SK-N-SH (cell line): Measurements from ENCODE around the gene SUCLG2. TPM values are rescaled to one million over a fixed set of nuclear protein-coding genes. Genes with fewer than 3 reads are reported as not detected.

ENCODE experiments used
- CTCF ChIA-PET: fragments of 300-600, 350-600 bp; formaldehyde crosslinking; extraction: SDS; loops from one replicate; lab custom pipeline; 2021; lab: Yijun Ruan, JAX
- POLR2A ChIA-PET: fragments of 350-600 bp; sonication (Branson Sonifier 250); formaldehyde crosslinking; extraction: SDS; loops from one replicate; lab custom pipeline; 2020; ENCODE audit warnings: antibody characterized with exemption, inconsistent platforms; lab: Yijun Ruan, JAX
- DNase-seq: peaks from one replicate; pipeline ENCODE4 v3.0.0; 2012
- H2AFZ ChIP-seq: fragments of 200-600 bp; sonication (generic); 2 replicates; pipeline ENCODE4 v1.8.1; 2016; ENCODE audit warnings: antibody characterized with exemption, mild to moderate bottlenecking, low read depth
- H3F3A ChIP-seq: fragments of 200-600 bp; sonication (generic); replicated peaks from 2 replicates; pipeline ENCODE3; 2016; ENCODE audit warnings: antibody characterized with exemption, mild to moderate bottlenecking; ENCODE audit not compliant: insufficient read depth
- H3K27ac ChIP-seq, 2 experiments: fragments of 200-500 bp in 1 of 2; fragments of 200-600 bp in 1 of 2; sonication (Bioruptor generic) in 1 of 2; sonication (generic), shearing (Covaris generic) in 1 of 2; 2 replicates each; pipeline versions ENCODE4 v1.5.1 to v1.6.1; 2014 to 2016; ENCODE audit warnings: low read depth in 2 of 2, inconsistent platforms in 1 of 2, low read length in 1 of 2, mild to moderate bottlenecking in 1 of 2, mixed read lengths in 1 of 2
- H3K27me3 ChIP-seq: fragments of 200-600 bp; sonication (generic), shearing (Covaris generic); 2 replicates; pipeline ENCODE4 v1.6.1; 2016; ENCODE audit warnings: mixed run types; ENCODE audit not compliant: insufficient read depth
- H3K36me3 ChIP-seq, 2 experiments: fragments of 200-500 bp in 1 of 2; fragments of 200-600 bp in 1 of 2; sonication (Bioruptor generic) in 1 of 2; sonication (generic) in 1 of 2; replicated peaks in 1 of 2; 2 replicates each; pipeline versions ENCODE3 to v1.5.1; 2014 to 2016; ENCODE audit warnings: low read length in 1 of 2, mild to moderate bottlenecking in 1 of 2; ENCODE audit not compliant: insufficient read depth in 2 of 2, control insufficient read depth in 1 of 2
- H3K4me1 ChIP-seq, 2 experiments: fragments of 200-500 bp in 1 of 2; fragments of 200-600 bp in 1 of 2; sonication (Bioruptor generic) in 1 of 2; sonication (generic), shearing (Covaris generic) in 1 of 2; 2 replicates each; pipeline versions ENCODE4 v1.5.1 to v1.6.1; 2014 to 2016; ENCODE audit warnings: low read depth in 1 of 2, low read length in 1 of 2, mixed run types in 1 of 2; ENCODE audit not compliant: insufficient read depth in 2 of 2, control insufficient read depth in 1 of 2
- H3K4me2 ChIP-seq: fragments of 200-600 bp; sonication (generic), shearing (Covaris generic); 2 replicates; pipeline ENCODE4 v1.6.1; 2017; ENCODE audit warnings: mixed run types
- H3K4me3 ChIP-seq, 2 experiments: fragments of 200-500 bp in 1 of 2; fragments of 200-600 bp in 1 of 2; sonication (Bioruptor generic) in 1 of 2; sonication (generic), shearing (Covaris generic) in 1 of 2; 2 replicates each; pipeline versions ENCODE4 v1.5.1 to v1.8.1; 2014 to 2016; ENCODE audit warnings: low read depth in 2 of 2, inconsistent platforms in 1 of 2, low read length in 1 of 2, mild to moderate bottlenecking in 1 of 2, mixed read lengths in 1 of 2, moderate library complexity in 1 of 2
- H3K79me2 ChIP-seq: fragments of 200-600 bp; sonication (generic); 2 replicates; pipeline ENCODE4 v1.8.1; 2017; ENCODE audit warnings: mild to moderate bottlenecking; ENCODE audit not compliant: insufficient read depth
- H3K9ac ChIP-seq: fragments of 200-600 bp; sonication (generic); 2 replicates; pipeline ENCODE4 v1.6.1; 2017; ENCODE audit warnings: mixed run types
- H3K9me2 ChIP-seq: fragments of 200-600 bp; sonication (generic); 2 replicates; pipeline ENCODE4 v1.6.1; 2017; ENCODE audit warnings: mixed run types
- H3K9me3 ChIP-seq: fragments of 200-600 bp; sonication (generic); 2 replicates; pipeline ENCODE4 v1.6.1; 2017; ENCODE audit warnings: mixed run types, mild to moderate bottlenecking, moderate library complexity
- H4K20me1 ChIP-seq: fragments of 200-600 bp; sonication (generic); 2 replicates; pipeline ENCODE4 v1.6.1; 2017; ENCODE audit warnings: mild to moderate bottlenecking, mixed run types; ENCODE audit not compliant: insufficient read depth
- ELF1 ChIP-seq: IDR thresholded peaks from 2 replicates; pipeline ENCODE4 v1.4.0; 2012
- EP300 ChIP-seq, 2 experiments: IDR thresholded peaks; 2 replicates each; pipeline versions ENCODE4 v1.4.0 to v1.6.1; 2012; ENCODE audit warnings: borderline replicate concordance in 1 of 2, low read depth in 1 of 2, low read length in 1 of 2
- EZH2phosphoT487 ChIP-seq: fragments of 200-600 bp; sonication (generic); IDR thresholded peaks from 2 replicates; pipeline ENCODE4 v1.6.1; 2017; ENCODE audit warnings: low read depth, mixed run types, mild to moderate bottlenecking, antibody characterized with exemption, moderate library complexity, borderline replicate concordance
- FOSL2 ChIP-seq: IDR thresholded peaks from 2 replicates; pipeline ENCODE4 v1.4.0; 2012; ENCODE audit warnings: low read depth, mild to moderate bottlenecking, moderate library complexity, borderline replicate concordance
- FOXJ3 ChIP-seq: sonication (generic); formaldehyde crosslinking; IDR thresholded peaks from 2 replicates; pipeline ENCODE4 v1.5.1; 2020; ENCODE audit warnings: mild to moderate bottlenecking, missing genetic modification reagents
- FOXM1 ChIP-seq: IDR thresholded peaks from 2 replicates; pipeline ENCODE4 v1.4.0; 2012; ENCODE audit warnings: low read depth, mild to moderate bottlenecking
- GABPA ChIP-seq: IDR thresholded peaks from 2 replicates; pipeline ENCODE4 v1.4.0; 2012; ENCODE audit warnings: low read depth, mild to moderate bottlenecking
- JUND ChIP-seq: IDR thresholded peaks from 2 replicates; pipeline ENCODE4 v1.4.0; 2012
- MEF2A ChIP-seq: IDR thresholded peaks from 2 replicates; pipeline ENCODE4 v1.4.0; 2012; ENCODE audit warnings: low read depth, borderline replicate concordance
- MXI1 ChIP-seq: IDR thresholded peaks from 2 replicates; pipeline ENCODE4 v1.6.1; 2012; ENCODE audit warnings: mild to moderate bottlenecking, low read depth, low read length, improper control_type of control experiment
- NFIC ChIP-seq: IDR thresholded peaks from 2 replicates; pipeline ENCODE4 v1.4.0; 2012; ENCODE audit warnings: borderline replicate concordance
- NRF1 ChIP-seq: IDR thresholded peaks from 2 replicates; pipeline ENCODE4 v1.6.1; 2012; ENCODE audit warnings: low read depth, mild to moderate bottlenecking, low read length
- POLR2AphosphoS5 ChIP-seq: IDR thresholded peaks from 2 replicates; pipeline ENCODE4 v1.6.1; 2012; ENCODE audit warnings: low read depth, low read length
- RAD21 ChIP-seq: IDR thresholded peaks from 2 replicates; pipeline ENCODE4 v1.6.1; 2012; ENCODE audit warnings: mild to moderate bottlenecking, low read length
- RCOR1 ChIP-seq: fragments of 150-350 bp; IDR thresholded peaks from 2 replicates; pipeline ENCODE4 v1.6.1; 2017; ENCODE audit warnings: antibody characterized with exemption, low read length
- RFX5 ChIP-seq: IDR thresholded peaks from 2 replicates; pipeline ENCODE4 v1.6.1; 2012; ENCODE audit warnings: mild to moderate bottlenecking, improper control_type of control experiment, low read length
- RXRA ChIP-seq: IDR thresholded peaks from 2 replicates; pipeline ENCODE4 v1.4.0; 2012; ENCODE audit warnings: low read depth, mild to moderate bottlenecking, borderline replicate concordance
- SIN3A ChIP-seq: IDR thresholded peaks from 2 replicates; pipeline ENCODE4 v1.6.1; 2012; ENCODE audit warnings: low read depth, mild to moderate bottlenecking, low read length, moderate library complexity, borderline replicate concordance
- SMC3 ChIP-seq: IDR thresholded peaks from 2 replicates; pipeline ENCODE4 v1.6.1; 2012; ENCODE audit warnings: low read depth, low read length, improper control_type of control experiment
- TAF1 ChIP-seq: IDR thresholded peaks from 2 replicates; pipeline ENCODE4 v1.6.1; 2012; ENCODE audit warnings: low read depth, mild to moderate bottlenecking, low read length, moderate library complexity, borderline replicate concordance
- TCF12 ChIP-seq: IDR thresholded peaks from 2 replicates; pipeline ENCODE4 v1.4.0; 2012
- TEAD4 ChIP-seq: IDR thresholded peaks from 2 replicates; pipeline ENCODE4 v1.4.0; 2012; ENCODE audit warnings: mild to moderate bottlenecking, borderline replicate concordance; ENCODE audit not compliant: insufficient read depth
- polyA plus RNA-seq, 3 experiments: library from polyadenylated mRNA; depleted of rRNA; stranded (reverse); fragments of >200 nt; gene quantifications; 2 replicates each; pipeline ENCODE4 v1.2.3, GENCODE V29; 2012
- TF ChIP-seq, protein P1 (sequence below): fragments of 200-600 bp; sonication (generic); IDR thresholded peaks from 2 replicates; pipeline ENCODE4 v1.6.1; 2017; ENCODE audit warnings: antibody characterized with exemption, mild to moderate bottlenecking, moderate library complexity
- TF ChIP-seq, protein P2 (sequence below): fragments of 150-350 bp; IDR thresholded peaks from 2 replicates; pipeline ENCODE4 v1.6.1; 2017; ENCODE audit warnings: antibody characterized with exemption, low read length, low read depth, borderline replicate concordance
- TF ChIP-seq, protein P3 (sequence below): IDR thresholded peaks from 2 replicates; pipeline ENCODE4 v1.4.0; 2012; ENCODE audit warnings: low read depth, borderline replicate concordance
- TF ChIP-seq, protein P4 (sequence below): IDR thresholded peaks from 2 replicates; pipeline ENCODE4 v1.4.0; 2012; ENCODE audit warnings: low read depth
- TF ChIP-seq, protein P5 (sequence below): IDR thresholded peaks from 2 replicates; pipeline ENCODE4; 2012
- TF ChIP-seq, protein P6 (sequence below): fragments of 150-350 bp; IDR thresholded peaks from 2 replicates; pipeline ENCODE4 v1.6.1; 2016; ENCODE audit warnings: mild to moderate bottlenecking, low read depth, low read length
- TF ChIP-seq, protein P7 (sequence below): IDR thresholded peaks from 2 replicates; pipeline ENCODE4 v1.4.0; 2012; ENCODE audit warnings: low read depth, borderline replicate concordance

The SUCLG2 gene
- polyA plus RNA-seq, 1 of the 3 experiments (the other 2 are of a cell fraction) = 20.2 TPM

DNA sequence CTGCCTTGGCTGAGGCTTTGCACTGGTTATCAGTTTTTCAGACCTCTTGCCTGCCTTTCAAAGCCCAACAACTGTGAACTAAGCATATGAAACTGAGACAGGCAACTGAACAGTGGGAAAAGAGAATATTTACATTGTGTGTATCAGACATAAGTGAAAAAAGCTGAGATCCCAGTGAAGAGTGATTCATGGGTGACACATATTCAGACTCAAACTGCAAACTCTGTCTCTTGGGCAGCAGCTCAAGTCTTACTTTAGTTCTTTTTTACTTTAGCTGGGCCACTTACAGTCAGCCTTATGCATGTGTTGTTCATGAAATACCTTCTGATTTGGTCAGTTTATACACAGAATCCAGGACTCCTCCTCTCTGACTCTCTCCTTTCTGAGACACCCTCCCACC lies 19.2 kb downstream of the SUCLG2 start:
- Histone ChIP-seq H3K4me1 (peaks cover 0 to 16% of the 10 kb centered on the region in 2 experiments), H4K20me1 (0 out of 2 replicates have a peak, but pooled peaks cover 5% of the 10 kb centered on the region), H3K79me2 (peaks cover 71% of the 10 kb centered on the region), H3K27ac (peak overlapping the region in 1 of 2 experiments; percentile 88; a peak in 2 of 4 replicates), H2AFZ (no peak overlapping the region), H3K9me2 (no peaks in the 10 kb centered on the region), H3K9me3 (no peaks in the 10 kb centered on the region), H3F3A (peaks cover 19% of the 10 kb centered on the region), H3K36me3 (peaks cover 0 to 6% of the 10 kb centered on the region in 2 experiments), H3K9ac (peak overlapping the region; percentile 47; the same call in 1 of the 2 replicates), H3K27me3 (no peaks in the 10 kb centered on the region), H3K4me3 (no peak overlapping the region), H3K4me2 (peak overlapping the region; percentile 68)
- ChIA-PET POLR2A (no interaction called here), CTCF (no interaction called here)
- no peak for DNase-seq
- TF ChIP-seq FOXJ3 (CRISPR knock-in tag) (no peak), NRF1 (no peak), FOSL2 (peak; percentile 73; the same call in 1 of the 2 replicates), JUND (peak; percentile 57), MEF2A (no peak), MXI1 (no peak), POLR2AphosphoS5 (no peak), GABPA (no peak), EP300 (IDR thresholded peaks at IDR 0.05; ENCODE audit: borderline replicate concordance in 1 of 2, low read depth in 1 of 2, low read length in 1 of 2) (no peak), TCF12 (peak; percentile 59), FOXM1 (no peak), EZH2phosphoT487 (no peak), RFX5 (no peak), TAF1 (no peak), ELF1 (no peak), TEAD4 (no peak), SMC3 (no peak), RXRA (no peak), RAD21 (no peak), NFIC (peak; percentile 16; the same call in 1 of the 2 replicates), SIN3A (no peak), RCOR1 (no peak)
- TF ChIP-seq, protein P1, sequence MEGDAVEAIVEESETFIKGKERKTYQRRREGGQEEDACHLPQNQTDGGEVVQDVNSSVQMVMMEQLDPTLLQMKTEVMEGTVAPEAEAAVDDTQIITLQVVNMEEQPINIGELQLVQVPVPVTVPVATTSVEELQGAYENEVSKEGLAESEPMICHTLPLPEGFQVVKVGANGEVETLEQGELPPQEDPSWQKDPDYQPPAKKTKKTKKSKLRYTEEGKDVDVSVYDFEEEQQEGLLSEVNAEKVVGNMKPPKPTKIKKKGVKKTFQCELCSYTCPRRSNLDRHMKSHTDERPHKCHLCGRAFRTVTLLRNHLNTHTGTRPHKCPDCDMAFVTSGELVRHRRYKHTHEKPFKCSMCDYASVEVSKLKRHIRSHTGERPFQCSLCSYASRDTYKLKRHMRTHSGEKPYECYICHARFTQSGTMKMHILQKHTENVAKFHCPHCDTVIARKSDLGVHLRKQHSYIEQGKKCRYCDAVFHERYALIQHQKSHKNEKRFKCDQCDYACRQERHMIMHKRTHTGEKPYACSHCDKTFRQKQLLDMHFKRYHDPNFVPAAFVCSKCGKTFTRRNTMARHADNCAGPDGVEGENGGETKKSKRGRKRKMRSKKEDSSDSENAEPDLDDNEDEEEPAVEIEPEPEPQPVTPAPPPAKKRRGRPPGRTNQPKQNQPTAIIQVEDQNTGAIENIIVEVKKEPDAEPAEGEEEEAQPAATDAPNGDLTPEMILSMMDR = no peak
- TF ChIP-seq, protein P2, sequence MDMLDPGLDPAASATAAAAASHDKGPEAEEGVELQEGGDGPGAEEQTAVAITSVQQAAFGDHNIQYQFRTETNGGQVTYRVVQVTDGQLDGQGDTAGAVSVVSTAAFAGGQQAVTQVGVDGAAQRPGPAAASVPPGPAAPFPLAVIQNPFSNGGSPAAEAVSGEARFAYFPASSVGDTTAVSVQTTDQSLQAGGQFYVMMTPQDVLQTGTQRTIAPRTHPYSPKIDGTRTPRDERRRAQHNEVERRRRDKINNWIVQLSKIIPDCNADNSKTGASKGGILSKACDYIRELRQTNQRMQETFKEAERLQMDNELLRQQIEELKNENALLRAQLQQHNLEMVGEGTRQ = no peak
- TF ChIP-seq, protein P3, sequence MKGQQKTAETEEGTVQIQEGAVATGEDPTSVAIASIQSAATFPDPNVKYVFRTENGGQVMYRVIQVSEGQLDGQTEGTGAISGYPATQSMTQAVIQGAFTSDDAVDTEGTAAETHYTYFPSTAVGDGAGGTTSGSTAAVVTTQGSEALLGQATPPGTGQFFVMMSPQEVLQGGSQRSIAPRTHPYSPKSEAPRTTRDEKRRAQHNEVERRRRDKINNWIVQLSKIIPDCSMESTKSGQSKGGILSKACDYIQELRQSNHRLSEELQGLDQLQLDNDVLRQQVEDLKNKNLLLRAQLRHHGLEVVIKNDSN = no peak
- TF ChIP-seq, protein P4, sequence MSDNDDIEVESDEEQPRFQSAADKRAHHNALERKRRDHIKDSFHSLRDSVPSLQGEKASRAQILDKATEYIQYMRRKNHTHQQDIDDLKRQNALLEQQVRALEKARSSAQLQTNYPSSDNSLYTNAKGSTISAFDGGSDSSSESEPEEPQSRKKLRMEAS = no peak
- TF ChIP-seq, protein P5, sequence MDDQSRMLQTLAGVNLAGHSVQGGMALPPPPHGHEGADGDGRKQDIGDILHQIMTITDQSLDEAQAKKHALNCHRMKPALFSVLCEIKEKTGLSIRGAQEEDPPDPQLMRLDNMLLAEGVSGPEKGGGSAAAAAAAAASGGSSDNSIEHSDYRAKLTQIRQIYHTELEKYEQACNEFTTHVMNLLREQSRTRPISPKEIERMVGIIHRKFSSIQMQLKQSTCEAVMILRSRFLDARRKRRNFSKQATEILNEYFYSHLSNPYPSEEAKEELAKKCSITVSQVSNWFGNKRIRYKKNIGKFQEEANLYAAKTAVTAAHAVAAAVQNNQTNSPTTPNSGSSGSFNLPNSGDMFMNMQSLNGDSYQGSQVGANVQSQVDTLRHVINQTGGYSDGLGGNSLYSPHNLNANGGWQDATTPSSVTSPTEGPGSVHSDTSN = peak; percentile 61
- TF ChIP-seq, protein P6, sequence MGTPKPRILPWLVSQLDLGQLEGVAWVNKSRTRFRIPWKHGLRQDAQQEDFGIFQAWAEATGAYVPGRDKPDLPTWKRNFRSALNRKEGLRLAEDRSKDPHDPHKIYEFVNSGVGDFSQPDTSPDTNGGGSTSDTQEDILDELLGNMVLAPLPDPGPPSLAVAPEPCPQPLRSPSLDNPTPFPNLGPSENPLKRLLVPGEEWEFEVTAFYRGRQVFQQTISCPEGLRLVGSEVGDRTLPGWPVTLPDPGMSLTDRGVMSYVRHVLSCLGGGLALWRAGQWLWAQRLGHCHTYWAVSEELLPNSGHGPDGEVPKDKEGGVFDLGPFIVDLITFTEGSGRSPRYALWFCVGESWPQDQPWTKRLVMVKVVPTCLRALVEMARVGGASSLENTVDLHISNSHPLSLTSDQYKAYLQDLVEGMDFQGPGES = no peak
- TF ChIP-seq, protein P7, sequence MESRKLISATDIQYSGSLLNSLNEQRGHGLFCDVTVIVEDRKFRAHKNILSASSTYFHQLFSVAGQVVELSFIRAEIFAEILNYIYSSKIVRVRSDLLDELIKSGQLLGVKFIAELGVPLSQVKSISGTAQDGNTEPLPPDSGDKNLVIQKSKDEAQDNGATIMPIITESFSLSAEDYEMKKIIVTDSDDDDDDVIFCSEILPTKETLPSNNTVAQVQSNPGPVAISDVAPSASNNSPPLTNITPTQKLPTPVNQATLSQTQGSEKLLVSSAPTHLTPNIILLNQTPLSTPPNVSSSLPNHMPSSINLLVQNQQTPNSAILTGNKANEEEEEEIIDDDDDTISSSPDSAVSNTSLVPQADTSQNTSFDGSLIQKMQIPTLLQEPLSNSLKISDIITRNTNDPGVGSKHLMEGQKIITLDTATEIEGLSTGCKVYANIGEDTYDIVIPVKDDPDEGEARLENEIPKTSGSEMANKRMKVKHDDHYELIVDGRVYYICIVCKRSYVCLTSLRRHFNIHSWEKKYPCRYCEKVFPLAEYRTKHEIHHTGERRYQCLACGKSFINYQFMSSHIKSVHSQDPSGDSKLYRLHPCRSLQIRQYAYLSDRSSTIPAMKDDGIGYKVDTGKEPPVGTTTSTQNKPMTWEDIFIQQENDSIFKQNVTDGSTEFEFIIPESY = no peak
